H1 (cell line): ENCODE data around the gene PRR35. TPM values are rescaled to one million over a fixed set of nuclear protein-coding genes. Genes with fewer than 3 reads are reported as not detected.

Source experiments
- EP300 ChIP-seq, 2 experiments: IDR thresholded peaks; 1 replicate in 1 of 2; 2 replicates in 1 of 2; pipeline ENCODE4 v1.6.1; 2011 to 2012; ENCODE audit warnings: low read depth in 2 of 2, low read length in 2 of 2, mild to moderate bottlenecking in 2 of 2, borderline replicate concordance in 1 of 2, inconsistent platforms in 1 of 2, moderate library complexity in 1 of 2
- NRF1 ChIP-seq: IDR thresholded peaks from 2 replicates; pipeline ENCODE4 v1.6.1; 2011; ENCODE audit warnings: mild to moderate bottlenecking, low read depth, low read length, improper control_type of control experiment
- polyA plus RNA-seq, 7 experiments: library from polyadenylated mRNA; depleted of rRNA in 3 of 7; stranded (reverse) in 5 of 7; unstranded in 2 of 7; fragments of >200 nt in 5 of 7; fragments of 200-250 nt in 2 of 7; gene quantifications; 1 replicate in 5 of 7; 2 replicates in 1 of 7; 4 replicates in 1 of 7; pipeline versions ENCODE4 v1.2.1 to v1.2.3, GENCODE V29; 2011 to 2013; ENCODE audit warnings: missing spikeins in 2 of 7, mixed read lengths in 2 of 7
- total RNA-seq: library from RNA; stranded (reverse); fragmentation: NEBNext Ultra II Directional; extraction: Animal tissue kit (Norgen Biotek cat#: 25700); gene quantifications from 2 replicates; pipeline ENCODE4 v1.2.1, GENCODE V29; 2021
- TF ChIP-seq, protein P1 (sequence below): fragments of 300-600 bp; sonication (generic); IDR thresholded peaks from 2 replicates; pipeline ENCODE4 v1.7.1; 2012; ENCODE audit warnings: low read length, moderate library complexity, mild to moderate bottlenecking, inconsistent platforms; ENCODE audit not compliant: insufficient replicate concordance

The PRR35 gene
- total and polyA plus RNA-seq, 2 of the 8 experiments (the other 6 are each of a cell fraction or from before 2014, with no cell fraction given), result 0.38 to 0.50 TPM

DNA sequence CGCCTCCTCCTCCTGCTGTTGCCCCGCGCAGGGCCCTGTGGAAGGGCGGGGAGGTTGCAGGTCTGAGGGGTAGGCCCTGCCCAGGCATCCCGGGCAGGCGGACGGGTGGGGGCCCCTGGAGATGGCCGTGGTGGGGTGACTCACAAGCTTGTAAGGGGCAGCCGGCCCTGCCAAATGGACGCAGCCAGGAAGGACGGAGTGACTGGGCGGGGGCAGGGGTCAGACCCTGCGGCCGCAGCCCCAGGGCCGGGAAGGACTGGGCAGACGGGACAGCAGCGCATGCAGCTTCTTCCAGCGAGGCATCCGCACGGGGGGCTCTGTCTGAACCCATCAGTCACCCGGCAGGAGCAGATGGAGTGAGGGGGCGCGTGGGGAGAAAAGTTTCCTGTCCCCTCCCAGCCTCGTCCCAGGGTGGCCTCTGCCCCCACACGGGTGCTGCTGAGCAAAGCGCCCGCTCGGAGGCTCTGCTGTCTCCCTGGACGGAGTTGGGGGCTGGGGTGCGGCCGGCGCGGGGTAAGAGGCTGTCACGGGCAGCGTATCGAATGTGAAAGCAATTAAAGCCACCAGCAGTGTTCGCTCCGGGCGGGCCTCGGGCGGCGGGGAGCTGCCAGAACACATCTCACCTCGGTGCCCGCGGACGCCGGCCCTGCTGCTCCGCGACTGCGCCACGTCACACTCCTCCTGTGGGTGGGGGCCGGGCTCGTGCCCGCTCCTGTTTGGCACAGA lies 5.4 kb upstream of the PRR35 start (continued):
- TF ChIP-seq, protein P1, sequence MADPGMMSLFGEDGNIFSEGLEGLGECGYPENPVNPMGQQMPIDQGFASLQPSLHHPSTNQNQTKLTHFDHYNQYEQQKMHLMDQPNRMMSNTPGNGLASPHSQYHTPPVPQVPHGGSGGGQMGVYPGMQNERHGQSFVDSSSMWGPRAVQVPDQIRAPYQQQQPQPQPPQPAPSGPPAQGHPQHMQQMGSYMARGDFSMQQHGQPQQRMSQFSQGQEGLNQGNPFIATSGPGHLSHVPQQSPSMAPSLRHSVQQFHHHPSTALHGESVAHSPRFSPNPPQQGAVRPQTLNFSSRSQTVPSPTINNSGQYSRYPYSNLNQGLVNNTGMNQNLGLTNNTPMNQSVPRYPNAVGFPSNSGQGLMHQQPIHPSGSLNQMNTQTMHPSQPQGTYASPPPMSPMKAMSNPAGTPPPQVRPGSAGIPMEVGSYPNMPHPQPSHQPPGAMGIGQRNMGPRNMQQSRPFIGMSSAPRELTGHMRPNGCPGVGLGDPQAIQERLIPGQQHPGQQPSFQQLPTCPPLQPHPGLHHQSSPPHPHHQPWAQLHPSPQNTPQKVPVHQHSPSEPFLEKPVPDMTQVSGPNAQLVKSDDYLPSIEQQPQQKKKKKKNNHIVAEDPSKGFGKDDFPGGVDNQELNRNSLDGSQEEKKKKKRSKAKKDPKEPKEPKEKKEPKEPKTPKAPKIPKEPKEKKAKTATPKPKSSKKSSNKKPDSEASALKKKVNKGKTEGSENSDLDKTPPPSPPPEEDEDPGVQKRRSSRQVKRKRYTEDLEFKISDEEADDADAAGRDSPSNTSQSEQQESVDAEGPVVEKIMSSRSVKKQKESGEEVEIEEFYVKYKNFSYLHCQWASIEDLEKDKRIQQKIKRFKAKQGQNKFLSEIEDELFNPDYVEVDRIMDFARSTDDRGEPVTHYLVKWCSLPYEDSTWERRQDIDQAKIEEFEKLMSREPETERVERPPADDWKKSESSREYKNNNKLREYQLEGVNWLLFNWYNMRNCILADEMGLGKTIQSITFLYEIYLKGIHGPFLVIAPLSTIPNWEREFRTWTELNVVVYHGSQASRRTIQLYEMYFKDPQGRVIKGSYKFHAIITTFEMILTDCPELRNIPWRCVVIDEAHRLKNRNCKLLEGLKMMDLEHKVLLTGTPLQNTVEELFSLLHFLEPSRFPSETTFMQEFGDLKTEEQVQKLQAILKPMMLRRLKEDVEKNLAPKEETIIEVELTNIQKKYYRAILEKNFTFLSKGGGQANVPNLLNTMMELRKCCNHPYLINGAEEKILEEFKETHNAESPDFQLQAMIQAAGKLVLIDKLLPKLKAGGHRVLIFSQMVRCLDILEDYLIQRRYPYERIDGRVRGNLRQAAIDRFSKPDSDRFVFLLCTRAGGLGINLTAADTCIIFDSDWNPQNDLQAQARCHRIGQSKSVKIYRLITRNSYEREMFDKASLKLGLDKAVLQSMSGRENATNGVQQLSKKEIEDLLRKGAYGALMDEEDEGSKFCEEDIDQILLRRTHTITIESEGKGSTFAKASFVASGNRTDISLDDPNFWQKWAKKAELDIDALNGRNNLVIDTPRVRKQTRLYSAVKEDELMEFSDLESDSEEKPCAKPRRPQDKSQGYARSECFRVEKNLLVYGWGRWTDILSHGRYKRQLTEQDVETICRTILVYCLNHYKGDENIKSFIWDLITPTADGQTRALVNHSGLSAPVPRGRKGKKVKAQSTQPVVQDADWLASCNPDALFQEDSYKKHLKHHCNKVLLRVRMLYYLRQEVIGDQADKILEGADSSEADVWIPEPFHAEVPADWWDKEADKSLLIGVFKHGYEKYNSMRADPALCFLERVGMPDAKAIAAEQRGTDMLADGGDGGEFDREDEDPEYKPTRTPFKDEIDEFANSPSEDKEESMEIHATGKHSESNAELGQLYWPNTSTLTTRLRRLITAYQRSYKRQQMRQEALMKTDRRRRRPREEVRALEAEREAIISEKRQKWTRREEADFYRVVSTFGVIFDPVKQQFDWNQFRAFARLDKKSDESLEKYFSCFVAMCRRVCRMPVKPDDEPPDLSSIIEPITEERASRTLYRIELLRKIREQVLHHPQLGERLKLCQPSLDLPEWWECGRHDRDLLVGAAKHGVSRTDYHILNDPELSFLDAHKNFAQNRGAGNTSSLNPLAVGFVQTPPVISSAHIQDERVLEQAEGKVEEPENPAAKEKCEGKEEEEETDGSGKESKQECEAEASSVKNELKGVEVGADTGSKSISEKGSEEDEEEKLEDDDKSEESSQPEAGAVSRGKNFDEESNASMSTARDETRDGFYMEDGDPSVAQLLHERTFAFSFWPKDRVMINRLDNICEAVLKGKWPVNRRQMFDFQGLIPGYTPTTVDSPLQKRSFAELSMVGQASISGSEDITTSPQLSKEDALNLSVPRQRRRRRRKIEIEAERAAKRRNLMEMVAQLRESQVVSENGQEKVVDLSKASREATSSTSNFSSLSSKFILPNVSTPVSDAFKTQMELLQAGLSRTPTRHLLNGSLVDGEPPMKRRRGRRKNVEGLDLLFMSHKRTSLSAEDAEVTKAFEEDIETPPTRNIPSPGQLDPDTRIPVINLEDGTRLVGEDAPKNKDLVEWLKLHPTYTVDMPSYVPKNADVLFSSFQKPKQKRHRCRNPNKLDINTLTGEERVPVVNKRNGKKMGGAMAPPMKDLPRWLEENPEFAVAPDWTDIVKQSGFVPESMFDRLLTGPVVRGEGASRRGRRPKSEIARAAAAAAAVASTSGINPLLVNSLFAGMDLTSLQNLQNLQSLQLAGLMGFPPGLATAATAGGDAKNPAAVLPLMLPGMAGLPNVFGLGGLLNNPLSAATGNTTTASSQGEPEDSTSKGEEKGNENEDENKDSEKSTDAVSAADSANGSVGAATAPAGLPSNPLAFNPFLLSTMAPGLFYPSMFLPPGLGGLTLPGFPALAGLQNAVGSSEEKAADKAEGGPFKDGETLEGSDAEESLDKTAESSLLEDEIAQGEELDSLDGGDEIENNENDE, result no peak
- TF ChIP-seq NRF1, result no peak
- TF ChIP-seq EP300 (IDR thresholded peaks at IDR 0.05; ENCODE audit: borderline replicate concordance in 1 of 2, low read depth in 2 of 2, low read length in 2 of 2), result no peak
